SK-N-SH (cell line): ENCODE data around the gene ZG16B. TPM values are rescaled to one million over a fixed set of nuclear protein-coding genes. Genes with fewer than 3 reads are reported as not detected.

Experiments used
- CTCF ChIA-PET: fragments of 300-600, 350-600 bp; formaldehyde crosslinking; extraction: SDS; loops from one replicate; lab custom pipeline; 2021; lab: Yijun Ruan, JAX
- POLR2A ChIA-PET: fragments of 350-600 bp; sonication (Branson Sonifier 250); formaldehyde crosslinking; extraction: SDS; loops from one replicate; lab custom pipeline; 2020; ENCODE audit warnings: antibody characterized with exemption, inconsistent platforms; lab: Yijun Ruan, JAX
- DNase-seq: peaks from one replicate; pipeline ENCODE4 v3.0.0; 2012
- H2AFZ ChIP-seq: fragments of 200-600 bp; sonication (generic); 2 replicates; pipeline ENCODE4 v1.8.1; 2016; ENCODE audit warnings: antibody characterized with exemption, mild to moderate bottlenecking, low read depth
- H3F3A ChIP-seq: fragments of 200-600 bp; sonication (generic); replicated peaks from 2 replicates; pipeline ENCODE3; 2016; ENCODE audit warnings: antibody characterized with exemption, mild to moderate bottlenecking; ENCODE audit not compliant: insufficient read depth
- H3K27ac ChIP-seq, 2 experiments: fragments of 200-500 bp in 1 of 2; fragments of 200-600 bp in 1 of 2; sonication (Bioruptor generic) in 1 of 2; sonication (generic), shearing (Covaris generic) in 1 of 2; 2 replicates each; pipeline versions ENCODE4 v1.5.1 to v1.6.1; 2014 to 2016; ENCODE audit warnings: low read depth in 2 of 2, inconsistent platforms in 1 of 2, low read length in 1 of 2, mild to moderate bottlenecking in 1 of 2, mixed read lengths in 1 of 2
- H3K27me3 ChIP-seq: fragments of 200-600 bp; sonication (generic), shearing (Covaris generic); 2 replicates; pipeline ENCODE4 v1.6.1; 2016; ENCODE audit warnings: mixed run types; ENCODE audit not compliant: insufficient read depth
- H3K36me3 ChIP-seq, 2 experiments: fragments of 200-500 bp in 1 of 2; fragments of 200-600 bp in 1 of 2; sonication (Bioruptor generic) in 1 of 2; sonication (generic) in 1 of 2; replicated peaks in 1 of 2; 2 replicates each; pipeline versions ENCODE3 to v1.5.1; 2014 to 2016; ENCODE audit warnings: low read length in 1 of 2, mild to moderate bottlenecking in 1 of 2; ENCODE audit not compliant: insufficient read depth in 2 of 2, control insufficient read depth in 1 of 2
- H3K4me1 ChIP-seq, 2 experiments: fragments of 200-500 bp in 1 of 2; fragments of 200-600 bp in 1 of 2; sonication (Bioruptor generic) in 1 of 2; sonication (generic), shearing (Covaris generic) in 1 of 2; 2 replicates each; pipeline versions ENCODE4 v1.5.1 to v1.6.1; 2014 to 2016; ENCODE audit warnings: low read depth in 1 of 2, low read length in 1 of 2, mixed run types in 1 of 2; ENCODE audit not compliant: insufficient read depth in 2 of 2, control insufficient read depth in 1 of 2
- H3K4me2 ChIP-seq: fragments of 200-600 bp; sonication (generic), shearing (Covaris generic); 2 replicates; pipeline ENCODE4 v1.6.1; 2017; ENCODE audit warnings: mixed run types
- H3K4me3 ChIP-seq, 2 experiments: fragments of 200-500 bp in 1 of 2; fragments of 200-600 bp in 1 of 2; sonication (Bioruptor generic) in 1 of 2; sonication (generic), shearing (Covaris generic) in 1 of 2; 2 replicates each; pipeline versions ENCODE4 v1.5.1 to v1.8.1; 2014 to 2016; ENCODE audit warnings: low read depth in 2 of 2, inconsistent platforms in 1 of 2, low read length in 1 of 2, mild to moderate bottlenecking in 1 of 2, mixed read lengths in 1 of 2, moderate library complexity in 1 of 2
- H3K79me2 ChIP-seq: fragments of 200-600 bp; sonication (generic); 2 replicates; pipeline ENCODE4 v1.8.1; 2017; ENCODE audit warnings: mild to moderate bottlenecking; ENCODE audit not compliant: insufficient read depth
- H3K9ac ChIP-seq: fragments of 200-600 bp; sonication (generic); 2 replicates; pipeline ENCODE4 v1.6.1; 2017; ENCODE audit warnings: mixed run types
- H3K9me2 ChIP-seq: fragments of 200-600 bp; sonication (generic); 2 replicates; pipeline ENCODE4 v1.6.1; 2017; ENCODE audit warnings: mixed run types
- H3K9me3 ChIP-seq: fragments of 200-600 bp; sonication (generic); 2 replicates; pipeline ENCODE4 v1.6.1; 2017; ENCODE audit warnings: mixed run types, mild to moderate bottlenecking, moderate library complexity
- H4K20me1 ChIP-seq: fragments of 200-600 bp; sonication (generic); 2 replicates; pipeline ENCODE4 v1.6.1; 2017; ENCODE audit warnings: mild to moderate bottlenecking, mixed run types; ENCODE audit not compliant: insufficient read depth
- CTCF ChIP-seq: fragments of 200-600 bp; sonication (generic); IDR thresholded peaks from 2 replicates; pipeline ENCODE4 v1.6.1; 2017; ENCODE audit warnings: antibody characterized with exemption, mild to moderate bottlenecking, moderate library complexity
- ELF1 ChIP-seq: IDR thresholded peaks from 2 replicates; pipeline ENCODE4 v1.4.0; 2012
- EP300 ChIP-seq, 2 experiments: IDR thresholded peaks; 2 replicates each; pipeline versions ENCODE4 v1.4.0 to v1.6.1; 2012; ENCODE audit warnings: borderline replicate concordance in 1 of 2, low read depth in 1 of 2, low read length in 1 of 2
- EZH2phosphoT487 ChIP-seq: fragments of 200-600 bp; sonication (generic); IDR thresholded peaks from 2 replicates; pipeline ENCODE4 v1.6.1; 2017; ENCODE audit warnings: low read depth, mixed run types, mild to moderate bottlenecking, antibody characterized with exemption, moderate library complexity, borderline replicate concordance
- FOSL2 ChIP-seq: IDR thresholded peaks from 2 replicates; pipeline ENCODE4 v1.4.0; 2012; ENCODE audit warnings: low read depth, mild to moderate bottlenecking, moderate library complexity, borderline replicate concordance
- GABPA ChIP-seq: IDR thresholded peaks from 2 replicates; pipeline ENCODE4 v1.4.0; 2012; ENCODE audit warnings: low read depth, mild to moderate bottlenecking
- GATA2 ChIP-seq: sonication (generic); formaldehyde crosslinking; IDR thresholded peaks from 2 replicates; pipeline ENCODE4 v1.5.0; 2020; ENCODE audit warnings: mild to moderate bottlenecking, missing genetic modification reagents
- IRF3 ChIP-seq: fragments of 150-350 bp; IDR thresholded peaks from 2 replicates; pipeline ENCODE4 v1.6.1; 2016; ENCODE audit warnings: mild to moderate bottlenecking, low read depth, low read length
- MAX ChIP-seq: IDR thresholded peaks from 2 replicates; pipeline ENCODE4 v1.4.0; 2012; ENCODE audit warnings: low read depth
- MEF2A ChIP-seq: IDR thresholded peaks from 2 replicates; pipeline ENCODE4 v1.4.0; 2012; ENCODE audit warnings: low read depth, borderline replicate concordance
- NFIC ChIP-seq: IDR thresholded peaks from 2 replicates; pipeline ENCODE4 v1.4.0; 2012; ENCODE audit warnings: borderline replicate concordance
- NRF1 ChIP-seq: IDR thresholded peaks from 2 replicates; pipeline ENCODE4 v1.6.1; 2012; ENCODE audit warnings: low read depth, mild to moderate bottlenecking, low read length
- PBX3 ChIP-seq: IDR thresholded peaks from 2 replicates; pipeline ENCODE4; 2012
- RAD21 ChIP-seq: IDR thresholded peaks from 2 replicates; pipeline ENCODE4 v1.6.1; 2012; ENCODE audit warnings: mild to moderate bottlenecking, low read length
- SIN3A ChIP-seq: IDR thresholded peaks from 2 replicates; pipeline ENCODE4 v1.6.1; 2012; ENCODE audit warnings: low read depth, mild to moderate bottlenecking, low read length, moderate library complexity, borderline replicate concordance
- SMC3 ChIP-seq: IDR thresholded peaks from 2 replicates; pipeline ENCODE4 v1.6.1; 2012; ENCODE audit warnings: low read depth, low read length, improper control_type of control experiment
- TAF1 ChIP-seq: IDR thresholded peaks from 2 replicates; pipeline ENCODE4 v1.6.1; 2012; ENCODE audit warnings: low read depth, mild to moderate bottlenecking, low read length, moderate library complexity, borderline replicate concordance
- TEAD4 ChIP-seq: IDR thresholded peaks from 2 replicates; pipeline ENCODE4 v1.4.0; 2012; ENCODE audit warnings: mild to moderate bottlenecking, borderline replicate concordance; ENCODE audit not compliant: insufficient read depth
- USF1 ChIP-seq: IDR thresholded peaks from 2 replicates; pipeline ENCODE4 v1.4.0; 2012; ENCODE audit warnings: low read depth, borderline replicate concordance
- WGBS: methylation state at CpG from one replicate; pipeline ENCODE4 v1.1.6; 2017; ENCODE audit warnings: low lambda C conversion rate; 5-methylcytosine and 5-hydroxymethylcytosine counted together
- polyA plus RNA-seq, 3 experiments: library from polyadenylated mRNA; depleted of rRNA; stranded (reverse); fragments of >200 nt; gene quantifications; 2 replicates each; pipeline ENCODE4 v1.2.3, GENCODE V29; 2012

The ZG16B gene
- polyA plus RNA-seq, 1 of the 3 experiments (the other 2 are of a cell fraction) = 0.26 TPM

GRCh38 chr16:2786826-2787151 is 43.3 kb upstream of the ZG16B start:
- DNase-seq = no peak
- H3K9ac ChIP-seq = no peak overlapping the region
- H3K9me2 ChIP-seq = no peaks in the 10 kb centered on the region
- H3K4me1 ChIP-seq = no peaks in the 10 kb centered on the region; a peak in 1 of 4 replicates
- no peaks in the 10 kb centered on the region for H3K36me3 ChIP-seq
- no peaks in the 10 kb centered on the region for H3F3A ChIP-seq
- ChIA-PET POLR2A (no interaction called here), CTCF (no interaction called here)
- TF ChIP-seq SMC3 (no peak), NFIC (no peak), GATA2 (CRISPR knock-in tag) (no peak), PBX3 (no peak), EZH2phosphoT487 (no peak), IRF3 (no peak), ELF1 (no peak), TEAD4 (no peak), CTCF (no peak), EP300 (IDR thresholded peaks at IDR 0.05; ENCODE audit: borderline replicate concordance in 1 of 2, low read depth in 1 of 2, low read length in 1 of 2) (no peak), MAX (no peak), SIN3A (no peak), MEF2A (no peak), RAD21 (no peak)
- H3K4me2 ChIP-seq = no peak overlapping the region
- no peaks in the 10 kb centered on the region for H3K79me2 ChIP-seq
- 63% methylated on average over 3 of the region's 3 CpGs for WGBS
- peaks cover 4% of the 10 kb centered on the region; the same call in 1 of the 2 replicates for H3K27me3 ChIP-seq
- no peak overlapping the region for H3K27ac ChIP-seq
- H3K4me3 ChIP-seq = no peak overlapping the region
- no peak overlapping the region for H2AFZ ChIP-seq
- no peaks in the 10 kb centered on the region for H4K20me1 ChIP-seq
- H3K9me3 ChIP-seq = no peaks in the 10 kb centered on the region

GRCh38 chr16:2787406-2787805 is 42.7 kb upstream of the ZG16B start, which contains the start of gene PRSS33:
TSS of gene PRSS33 (minus strand) at chr16:2787560. CDS start at chr16:2786547, 1,013 bp downstream.
- no peak within 1 kb of the TSS for H3K27ac ChIP-seq
- ChIA-PET POLR2A (no interaction called here), CTCF (interaction anchor here (0.7 to 1.9 kb wide), 2 partner anchors 11 to 13 kb away, joined by 3 to 4 read pairs; partner anchors contain the start of gene PRSS41)
- H3K9ac ChIP-seq = no peak within 1 kb of the TSS
- H3K27me3 ChIP-seq = peaks cover 7% of the 10 kb centered on the region; the same call in 1 of the 2 replicates
- H3K36me3 ChIP-seq = no peaks in the 10 kb centered on the region
- H3K9me2 ChIP-seq = no peaks in the 10 kb centered on the region
- H2AFZ ChIP-seq = no peak within 1 kb of the TSS
- no peaks in the 10 kb centered on the region; a peak in 1 of 4 replicates for H3K4me1 ChIP-seq
- DNase-seq = no peak
- no peaks in the 10 kb centered on the region for H4K20me1 ChIP-seq
- 70% methylated on average over 10 of the region's 10 CpGs for WGBS
- no peak within 1 kb of the TSS for H3K4me3 ChIP-seq
- H3K4me2 ChIP-seq = no peak within 1 kb of the TSS
- H3K79me2 ChIP-seq = no peaks in the 10 kb centered on the region
- H3K9me3 ChIP-seq = no peaks in the 10 kb centered on the region
- H3F3A ChIP-seq = no peaks in the 10 kb centered on the region
- no peak for TF ChIP-seq USF1
- no peak for TF ChIP-seq CTCF
- no peak for TF ChIP-seq PBX3
- TF ChIP-seq EP300 (IDR thresholded peaks at IDR 0.05; ENCODE audit: borderline replicate concordance in 1 of 2, low read depth in 1 of 2, low read length in 1 of 2) = no peak
- TF ChIP-seq ELF1 = no peak
- TF ChIP-seq GABPA = no peak
- no peak for TF ChIP-seq NRF1
- no peak for TF ChIP-seq TAF1
- no peak for TF ChIP-seq RAD21
- TF ChIP-seq FOSL2 = no peak
- no peak for TF ChIP-seq EZH2phosphoT487
